CD14-positive monocyte (primary cell): Measurements from ENCODE around the gene DIS3L. TPM values are rescaled to one million over a fixed set of nuclear protein-coding genes. Genes with fewer than 3 reads are reported as not detected.
"Not testable (repeated sequence)": the region's sequence is repeated elsewhere in the genome, so short reads cannot be mapped to it uniquely, and the experiment has no call there.

Experiments used
- DNase-seq, 3 donors: peaks; one replicate each; pipeline ENCODE4 v3.0.0-alpha.2; 2011 to 2022
- H2AFZ ChIP-seq: 2 replicates; pipeline ENCODE4 v1.6.0; 2012; ENCODE audit warnings: mild to moderate bottlenecking, low read depth, low read length, inconsistent platforms; ENCODE audit not compliant: insufficient read depth, poor library complexity, severe bottlenecking
- H3K27ac ChIP-seq, 2 donors: 1 replicate in 1 of 2; 2 replicates in 1 of 2; pipeline ENCODE4 v1.5.1; 2012 to 2013; ENCODE audit warnings: low read length in 2 of 2, control low read depth in 1 of 2, inconsistent platforms in 1 of 2, low read depth in 1 of 2, mild to moderate bottlenecking in 1 of 2
- H3K27me3 ChIP-seq, 2 donors: one replicate each; pipeline versions ENCODE4 v1.6.0 to v1.6.1; 2011 to 2013; ENCODE audit warnings: low read length in 2 of 2; ENCODE audit not compliant: control insufficient read depth in 2 of 2, insufficient read depth in 2 of 2
- H3K36me3 ChIP-seq, 2 donors: replicated peaks in 1 of 2; 1 replicate in 1 of 2; 2 replicates in 1 of 2; pipeline versions ENCODE4 v1.5.1 to v1.6.1; 2012 to 2013; ENCODE audit warnings: low read length in 2 of 2, control low read depth in 1 of 2, inconsistent platforms in 1 of 2, mild to moderate bottlenecking in 1 of 2; ENCODE audit not compliant: insufficient read depth in 2 of 2, control insufficient read depth in 1 of 2
- H3K4me1 ChIP-seq, 2 donors: 1 replicate in 1 of 2; 2 replicates in 1 of 2; pipeline versions ENCODE4 v1.5.1 to v1.6.1; 2012 to 2013; ENCODE audit warnings: low read length in 2 of 2, control low read depth in 1 of 2, inconsistent platforms in 1 of 2, mild to moderate bottlenecking in 1 of 2, moderate library complexity in 1 of 2; ENCODE audit not compliant: insufficient read depth in 2 of 2, control insufficient read depth in 1 of 2
- H3K4me2 ChIP-seq: replicated peaks from 2 replicates; pipeline ENCODE3; 2012; ENCODE audit warnings: low read length, moderate library complexity, mild to moderate bottlenecking; ENCODE audit not compliant: poor library complexity, severe bottlenecking; ENCODE audit errors: extremely low read depth
- H3K4me3 ChIP-seq, 3 experiments: fragments of 200-600 bp in 1 of 3; sonication (generic) in 1 of 3; replicated peaks in 1 of 3; 1 replicate in 2 of 3; 2 replicates in 1 of 3; pipeline ENCODE4 v1.5.1; 2011 to 2013; ENCODE audit warnings: low read length in 3 of 3, mild to moderate bottlenecking in 3 of 3, control low read depth in 2 of 3, low read depth in 2 of 3, inconsistent platforms in 1 of 3, moderate library complexity in 1 of 3
- H3K79me2 ChIP-seq: 2 replicates; pipeline ENCODE4 v1.6.0; 2012; ENCODE audit warnings: mild to moderate bottlenecking, control low read depth, inconsistent platforms, low read length, moderate library complexity; ENCODE audit not compliant: insufficient read depth
- H3K9ac ChIP-seq: 2 replicates; pipeline ENCODE4 v1.6.0; 2017; ENCODE audit warnings: low read length, mild to moderate bottlenecking; ENCODE audit not compliant: insufficient read depth, poor library complexity, severe bottlenecking
- H3K9me3 ChIP-seq, 2 donors: replicated peaks in 1 of 2; 1 replicate in 1 of 2; 2 replicates in 1 of 2; pipeline versions ENCODE4 v1.5.1 to v1.6.1; 2012 to 2013; ENCODE audit warnings: low read length in 2 of 2, control low read depth in 1 of 2; ENCODE audit not compliant: control insufficient read depth in 1 of 2, insufficient read depth in 1 of 2
- H4K20me1 ChIP-seq: 2 replicates; pipeline ENCODE4 v1.6.0; 2012; ENCODE audit warnings: mild to moderate bottlenecking, low read length, control low read depth, moderate library complexity; ENCODE audit not compliant: insufficient read depth
- H3K27ac Mint-ChIP-seq, 7 donors: one replicate each; pipeline ENCODE4 v1.8.0; 2020; ENCODE audit warnings: mild to moderate bottlenecking in 7 of 7, mixed read lengths in 7 of 7, moderate library complexity in 6 of 7, inconsistent platforms in 2 of 7
- H3K27me3 Mint-ChIP-seq, 3 donors: one replicate each; pipeline ENCODE4 v1.8.0; 2021 to 2022; ENCODE audit warnings: low read depth in 3 of 3, mild to moderate bottlenecking in 3 of 3, mixed read lengths in 3 of 3, moderate library complexity in 3 of 3, inconsistent platforms in 1 of 3
- H3K36me3 Mint-ChIP-seq, 2 donors: one replicate each; pipeline ENCODE4 v1.8.0; 2020; ENCODE audit warnings: mixed read lengths in 2 of 2, inconsistent platforms in 1 of 2, mild to moderate bottlenecking in 1 of 2
- H3K4me1 Mint-ChIP-seq: one replicate; pipeline ENCODE4 v1.8.0; 2020; ENCODE audit warnings: mild to moderate bottlenecking, mixed read lengths
- H3K4me3 Mint-ChIP-seq, 2 donors: one replicate each; pipeline ENCODE4 v1.8.0; 2020; ENCODE audit warnings: mild to moderate bottlenecking in 2 of 2, mixed read lengths in 2 of 2, moderate library complexity in 1 of 2
- H3K9me3 Mint-ChIP-seq, 7 donors: one replicate each; pipeline ENCODE4 v1.8.0; 2020 to 2022; ENCODE audit warnings: mixed read lengths in 7 of 7, mild to moderate bottlenecking in 6 of 7, moderate library complexity in 6 of 7, inconsistent platforms in 2 of 7
- CTCF ChIP-seq: fragments of 200-600 bp; IDR thresholded peaks from one replicate; pipeline ENCODE4 v1.8.0; 2022; ENCODE audit warnings: antibody characterized with exemption, mild to moderate bottlenecking
- WGBS: methylation state at CpG from one replicate; pipeline ENCODE4 v1.1.5; 2013; ENCODE audit warnings: missing lambda C conversion rate; ENCODE audit not compliant: insufficient coverage; 5-methylcytosine and 5-hydroxymethylcytosine counted together
- intact Hi-C, 2 donors: fragments of 100-400 bp; cut with micrococcal nuclease; formaldehyde crosslinking; loops; one replicate each; pipeline versions ENCODE4 v1.15.0 to v1.15.1; 2023
- polyA plus RNA-seq, 3 donors: library from polyadenylated mRNA; depleted of rRNA in 1 of 3; unstranded in 2 of 3; stranded (reverse) in 1 of 3; fragments of 300-500 nt in 2 of 3; fragments of >200 nt in 1 of 3; fragmentation: Illumina TruSeq in 2 of 3; gene quantifications; 1 replicate in 2 of 3; 2 replicates in 1 of 3; pipeline ENCODE4 v1.2.3, GENCODE V29; 2012 to 2021
- small RNA-seq: library from RNA; depleted of rRNA; stranded (forward); fragments of <200 nt; gene quantifications from one replicate; pipeline ENCODE3, GENCODE V24; 2012; ENCODE audit warnings: low read depth; ENCODE audit not compliant: insufficient read length

The DIS3L gene
- polyA plus RNA-seq, 3 donors: 13.2 to 17.0 (median 13.6) TPM

DNA sequence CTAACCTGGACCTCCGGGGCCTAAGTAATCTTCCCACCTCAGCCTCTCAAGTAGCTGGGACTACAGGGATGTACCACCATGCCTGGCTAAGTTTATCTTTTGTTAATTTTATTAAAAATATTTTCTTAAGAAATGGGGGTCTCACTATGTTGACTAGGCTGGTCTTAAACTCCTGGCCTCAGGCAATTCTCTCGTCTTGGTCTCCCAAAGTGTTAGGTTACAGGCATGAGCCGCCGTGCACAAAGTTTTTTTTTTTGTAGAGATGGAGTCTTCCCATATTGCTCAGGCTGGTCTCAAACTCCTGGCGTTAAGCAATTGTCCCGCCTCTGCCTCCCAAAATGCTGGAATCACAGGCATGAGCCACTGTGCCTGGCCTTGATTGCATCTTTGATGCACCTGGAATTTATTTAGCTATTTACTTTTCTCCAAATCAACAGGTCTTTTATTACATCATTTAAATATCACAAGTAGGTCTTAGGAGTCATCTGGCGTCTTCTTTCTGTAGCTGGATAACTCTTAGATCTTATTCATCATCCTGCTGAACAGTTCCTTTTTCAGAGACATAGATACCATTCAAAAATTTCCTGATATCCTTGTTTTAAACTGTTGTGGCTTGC, 85.6 kb downstream of the DIS3L start:
- peaks cover 16% of the 10 kb centered on the region for H3K4me1 Mint-ChIP-seq
- no peak for TF ChIP-seq CTCF
- 100% methylated on average over 1 of the region's 7 CpGs for WGBS
- peaks cover 16 to 20% of the 10 kb centered on the region in 2 donors for H3K4me1 ChIP-seq
- peaks cover 4 to 10% of the 10 kb centered on the region in 2 donors for H3K9me3 ChIP-seq
- no peak overlapping the region for H2AFZ ChIP-seq
- no peak for DNase-seq
- no peaks in the 10 kb centered on the region for H3K36me3 Mint-ChIP-seq
- no peaks in the 10 kb centered on the region for H3K36me3 ChIP-seq
- H3K9ac ChIP-seq: no peak overlapping the region
- no peaks in the 10 kb centered on the region for H3K79me2 ChIP-seq
- intact Hi-C loops: no loop called here
- no peak overlapping the region for H3K27ac ChIP-seq
- H3K4me3 ChIP-seq: no peak overlapping the region
- H3K27ac Mint-ChIP-seq: peak overlapping the region in 1 of 7 donors; percentile 50
- peaks cover 6 to 11% (median 10%) of the 10 kb centered on the region in 7 donors for H3K9me3 Mint-ChIP-seq
- H3K27me3 Mint-ChIP-seq: peaks cover 0 to 2% (median 2%) of the 10 kb centered on the region in 3 donors
- H4K20me1 ChIP-seq: no peaks in the 10 kb centered on the region
- no peaks in the 10 kb centered on the region for H3K27me3 ChIP-seq
- no peak overlapping the region for H3K4me3 Mint-ChIP-seq
- H3K4me2 ChIP-seq: no peak overlapping the region

- not testable (repeated sequence) for H3K79me2 ChIP-seq, H3K9ac ChIP-seq, H3K36me3 Mint-ChIP-seq, H3K4me2 ChIP-seq, H3K9me3 Mint-ChIP-seq, H2AFZ ChIP-seq, H3K27me3 ChIP-seq, H3K27me3 Mint-ChIP-seq, H4K20me1 ChIP-seq, H3K36me3 ChIP-seq, H3K9me3 ChIP-seq
- Histone ChIP-seq H3K4me1 (peaks cover 23 to 28% of the 10 kb centered on the region in 2 donors), H3K27ac (peak overlapping the region; percentile 64 to 76), H3K4me3 (peak overlapping the region in 1 of 3 experiments; percentile 28)
- intact Hi-C loops: loop anchor here in 1 of 2 donors (10.0 kb wide), 1 partner anchor 323 kb away; the partner anchor contains the start of gene SMAD6
- DNase-seq: peak in 2 of 3 donors; percentile 62 to 69
- Mint-ChIP-seq H3K27ac (peak overlapping the region; percentile 81 to 97 (median 90)), H3K4me3 (peak overlapping the region in 1 of 2 donors; percentile 21), H3K4me1 (peaks cover 25% of the 10 kb centered on the region)
- no CpG with 5 or more reads among the region's 2 CpGs for WGBS
These were observed 88.0 kb downstream of the DIS3L start for GRCh38 chr15:66381376-66381775.

Small RNA genes within 50 kb of the gene (small RNA-seq; reads per million reads assigned to genes)
- gene RF00019 (not detected), gene SCARNA14 (86.5 reads per million, percentile 95 among the genes with 10 or more reads in this experiment)

Other genes starting within 250 kb of the DIS3L start
- not detected for gene MEGF11, start 39.8 kb upstream of the DIS3L start, polyA plus RNA-seq
- gene TIPIN, start 63.1 kb downstream of the DIS3L start, polyA plus RNA-seq: 1 to 10 TPM; 1.4 to 4.0 (median 3.7) TPM
- 10 to 100 TPM; 41.3 to 71.1 (median 64.5) TPM for gene MAP2K1, start 93.3 kb downstream of the DIS3L start, polyA plus RNA-seq
- 10 to 100 TPM; 15.6 to 32.5 (median 30.2) TPM for gene SNAPC5, start 204.2 kb downstream of the DIS3L start, polyA plus RNA-seq
- 1,000 to 10,000 TPM in 1 of 3 donors, 100 to 1,000 TPM in 2; 533 to 1,696 (median 536) TPM for gene RPL4, start 211.3 kb downstream of the DIS3L start, polyA plus RNA-seq
- gene ZWILCH, start 211.8 kb downstream of the DIS3L start, polyA plus RNA-seq: 1 to 10 TPM; 1.4 to 3.1 (median 2.4) TPM